ENCODE data around the gene CAD. TPM values are rescaled to one million over a fixed set of nuclear protein-coding genes. Genes with fewer than 3 reads are reported as not detected.

The CAD gene
- total RNA-seq, 1 experiment from 2014 or later, result 130 TPM

DNA sequence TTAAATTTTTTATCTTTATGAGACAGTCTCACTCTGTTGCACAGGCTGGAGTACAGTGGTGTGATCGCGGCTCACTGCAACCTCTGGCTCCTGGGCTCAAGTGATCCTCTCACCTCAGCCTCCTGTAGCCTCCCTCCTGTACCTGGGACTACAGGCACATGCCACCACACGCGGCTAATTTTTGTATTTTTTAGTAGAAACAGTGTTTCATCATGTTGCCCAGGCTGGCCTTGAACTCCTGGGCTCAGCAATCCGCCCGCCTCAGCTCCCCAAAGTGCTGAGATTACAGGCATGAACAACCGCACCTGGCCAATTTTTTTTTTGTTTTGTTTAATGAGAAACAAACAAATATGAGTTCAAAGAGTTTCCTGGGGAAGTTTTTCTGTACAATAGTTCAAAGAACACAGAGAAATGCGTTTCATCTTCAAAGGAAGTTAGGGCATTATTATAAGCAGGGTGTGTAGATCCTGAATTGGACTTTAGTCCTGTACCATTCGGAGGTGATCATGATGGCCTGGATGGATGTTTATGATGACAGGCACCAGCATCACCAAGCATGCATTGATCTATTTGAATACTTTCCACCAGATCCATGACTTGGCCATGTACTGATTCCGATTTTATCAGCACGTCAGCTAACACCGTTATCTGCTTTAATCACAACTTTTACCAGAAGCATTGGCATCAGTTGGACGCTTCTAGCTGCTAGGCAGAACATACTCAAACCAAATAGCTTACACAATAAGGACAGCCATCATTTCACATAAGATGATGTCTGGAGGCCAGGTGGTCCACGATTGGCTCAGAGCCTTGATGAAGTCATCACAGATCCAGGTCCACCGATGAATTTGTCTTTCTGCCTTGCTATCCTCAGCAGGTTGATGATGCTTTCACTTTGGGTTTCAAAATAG, 39.5 kb upstream of the CAD start:
- no peak for DNase-seq
- Histone ChIP-seq H3K18ac (ENCODE audit: insufficient read length, low read depth, low read length) (no peak overlapping the region), H2AK5ac (ENCODE audit: insufficient read length, low read length) (no peak overlapping the region), H3T11ph (ENCODE audit: low read length) (no peak overlapping the region), H3K9me3 (ENCODE audit: control insufficient read depth, low read depth, low read length) (no peaks in the 10 kb centered on the region), H3K79me1 (ENCODE audit: insufficient read depth, low read depth, low read length, poor library complexity, severe bottlenecking) (no peaks in the 10 kb centered on the region), H3K14ac (ENCODE audit: insufficient read depth, low read length) (no peak overlapping the region), H4K8ac (replicated peaks; ENCODE audit: insufficient read length, low read depth, low read length) (no peak overlapping the region), H2BK15ac (ENCODE audit: low read depth, low read length) (no peak overlapping the region), H3K27me3 (ENCODE audit: insufficient read depth, low read length) (no peaks in the 10 kb centered on the region), H3K27ac (ENCODE audit: insufficient read length, low read depth, low read length) (no peak overlapping the region), H3K23ac (ENCODE audit: insufficient read length, low read depth, low read length) (no peak overlapping the region), H3K4ac (ENCODE audit: low read depth, low read length) (no peak overlapping the region), H4K91ac (ENCODE audit: insufficient read length, low read depth, low read length) (no peak overlapping the region), H3K79me2 (ENCODE audit: insufficient read depth, low read length) (no peaks in the 10 kb centered on the region), H2BK120ac (ENCODE audit: low read depth, low read length, poor library complexity, severe bottlenecking) (no peak overlapping the region), H4K5ac (ENCODE audit: insufficient read length, low read depth, low read length) (no peak overlapping the region), H2BK12ac (ENCODE audit: insufficient read length, low read depth, low read length) (no peak overlapping the region), H2BK20ac (ENCODE audit: low read depth, low read length, poor library complexity, severe bottlenecking) (no peak overlapping the region), H3K23me2 (ENCODE audit: insufficient read length, low read depth, low read length, poor library complexity, severe bottlenecking) (no peaks in the 10 kb centered on the region), H3K4me1 (ENCODE audit: insufficient read depth, low read length) (no peaks in the 10 kb centered on the region), H2BK5ac (ENCODE audit: insufficient read length, low read length) (no peak overlapping the region), H4K20me1 (ENCODE audit: control insufficient read depth, insufficient read depth, insufficient read length) (no peaks in the 10 kb centered on the region), H2AFZ (ENCODE audit: low read length) (no peak overlapping the region), H3K56ac (ENCODE audit: insufficient read length, low read depth, low read length) (no peak overlapping the region), H3K9ac (ENCODE audit: extremely low read depth, insufficient read length, low read length) (no peak overlapping the region), H3K4me2 (ENCODE audit: insufficient read depth, insufficient read length, low read length) (no peak overlapping the region)
- no peaks in the 10 kb centered on the region for H3K36me3 Mint-ChIP-seq (ENCODE audit: insufficient read depth in 1 of 3, low read depth in 3 of 3)
- WGBS (ENCODE audit: extremely low coverage, insufficient read length, low lambda C conversion rate), result no CpG with 5 or more reads among the region's 15 CpGs
- H3K4me1 Mint-ChIP-seq, result peaks cover 0 to 3% of the 10 kb centered on the region in 2 experiments; a peak in 1 of 4 replicates
- no peak for TF ChIP-seq CTCF (conservative IDR thresholded peaks at IDR 0.05)
- H3K27me3 Mint-ChIP-seq (ENCODE audit: low read depth), result peaks cover 11% of the 10 kb centered on the region
- no peak overlapping the region for H3K27ac Mint-ChIP-seq
- H3K4me3 Mint-ChIP-seq, result no peak overlapping the region
- no peaks in the 10 kb centered on the region for H3K9me3 Mint-ChIP-seq

Measured in H9 (cell line).